HG03196 (cell line): ENCODE measurements around the gene WBP1.
A peak's percentile ranks its signal among the peaks of the same experiment; 100 is the strongest.
"Not testable (repeated sequence)": the region's sequence is repeated elsewhere in the genome, so short reads cannot be mapped to it uniquely, and the experiment has no call there.

Source experiments
- ATAC-seq: cut with Tn5 transposase; IDR thresholded peaks from one replicate; pipeline ENCODE4 v1.9.1; 2021; ENCODE audit not compliant: unreplicated experiment

Gene WBP1

DNA sequence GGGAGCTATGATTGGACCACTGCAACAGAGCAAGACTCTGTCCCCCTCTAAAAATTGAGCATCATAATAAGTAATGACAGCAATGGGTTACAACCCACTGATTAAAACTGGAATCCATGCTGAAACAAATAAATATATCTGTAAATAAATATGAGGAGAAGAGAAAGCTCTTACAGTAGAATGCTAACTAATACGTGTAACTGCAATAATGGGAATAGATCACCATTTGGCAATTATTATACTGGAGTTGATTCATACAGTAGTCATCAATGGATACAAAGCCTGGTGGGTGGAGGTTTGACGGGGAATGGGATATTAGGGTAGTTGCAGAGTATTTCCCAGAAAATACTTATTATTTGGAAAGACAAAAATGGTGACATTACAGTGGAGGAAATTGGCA lies 9.5 kb upstream of the WBP1 start:
- no peak for ATAC-seq

- no peak for ATAC-seq
Observed at GRCh38 chr2:74450570-74451190, 7.6 kb upstream of the WBP1 start.

GRCh38 chr2:74454654-74455511 lies 3.4 kb upstream of the WBP1 start, which contains the start of gene INO80B:
Gene INO80B, plus strand, starts transcription at chr2:74455087. Its CDS starts 30 bp downstream, at chr2:74455117.
- peak; percentile 45 for ATAC-seq

DNA sequence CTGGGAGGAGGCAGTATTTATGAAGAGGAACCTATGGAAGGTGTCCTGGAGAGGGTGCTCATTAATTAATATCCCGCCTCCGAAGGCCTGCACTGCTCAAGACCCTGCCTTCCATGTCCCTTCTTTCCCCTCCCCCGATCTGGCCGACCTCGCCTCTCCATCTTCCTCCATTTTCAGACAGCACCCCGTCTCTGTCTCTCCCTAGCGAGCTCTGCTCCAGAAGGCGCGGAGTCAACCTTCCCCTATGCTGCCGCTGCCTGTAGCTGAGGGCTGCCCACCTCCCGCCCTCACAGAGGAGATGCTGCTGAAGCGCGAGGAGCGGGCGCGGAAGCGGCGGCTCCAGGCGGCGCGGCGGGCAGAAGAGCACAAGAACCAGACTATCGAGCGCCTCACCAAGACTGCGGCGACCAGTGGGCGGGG lies 1.1 kb upstream of the WBP1 start:
- ATAC-seq: no peak

DNA sequence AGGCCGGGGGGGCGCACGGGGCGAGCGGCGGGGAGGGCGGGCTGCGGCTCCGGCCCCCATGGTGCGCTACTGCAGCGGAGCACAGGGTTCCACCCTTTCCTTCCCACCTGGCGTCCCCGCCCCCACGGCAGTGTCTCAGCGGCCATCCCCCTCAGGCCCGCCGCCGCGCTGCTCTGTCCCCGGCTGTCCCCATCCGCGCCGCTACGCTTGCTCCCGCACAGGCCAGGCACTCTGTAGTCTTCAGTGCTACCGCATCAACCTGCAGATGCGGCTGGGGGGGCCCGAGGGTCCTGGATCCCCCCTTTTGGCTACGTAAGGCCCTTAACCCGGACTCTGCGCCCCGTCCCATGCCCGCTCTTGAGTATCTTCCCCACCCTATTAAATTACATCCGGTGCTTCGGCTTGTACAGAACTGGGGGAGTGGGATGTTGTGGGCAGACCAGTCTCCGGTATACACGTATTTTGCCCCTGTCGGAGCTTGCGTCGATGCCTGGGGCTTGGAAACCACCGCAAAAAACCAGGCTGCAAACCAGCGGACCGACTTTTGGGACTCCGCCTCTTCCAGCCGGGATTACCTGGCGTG lies 598 bp upstream of the WBP1 start:
- ATAC-seq: peak; percentile 37

DNA sequence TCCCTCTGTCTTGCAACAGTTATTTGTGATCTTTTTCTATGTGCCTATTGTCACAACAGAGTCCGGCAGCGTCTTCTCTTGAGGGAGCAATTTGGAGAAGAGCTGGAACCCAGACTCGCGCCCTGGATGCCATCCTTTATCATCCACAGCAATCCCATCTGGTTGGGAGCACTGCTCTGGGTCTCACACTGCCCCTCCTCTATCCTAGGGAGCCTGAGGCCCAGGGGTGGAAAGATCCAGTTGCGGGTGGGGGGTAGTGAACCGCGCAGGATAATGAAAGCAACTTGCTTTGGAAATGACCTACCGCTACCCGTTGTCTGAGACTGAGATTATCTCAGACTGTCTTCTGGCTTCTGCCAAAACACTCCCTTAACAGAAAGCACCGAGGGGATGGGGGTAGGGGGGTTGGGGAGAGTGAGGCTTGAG lies 713 bp downstream of the WBP1 start:
- ATAC-seq: no peak

DNA sequence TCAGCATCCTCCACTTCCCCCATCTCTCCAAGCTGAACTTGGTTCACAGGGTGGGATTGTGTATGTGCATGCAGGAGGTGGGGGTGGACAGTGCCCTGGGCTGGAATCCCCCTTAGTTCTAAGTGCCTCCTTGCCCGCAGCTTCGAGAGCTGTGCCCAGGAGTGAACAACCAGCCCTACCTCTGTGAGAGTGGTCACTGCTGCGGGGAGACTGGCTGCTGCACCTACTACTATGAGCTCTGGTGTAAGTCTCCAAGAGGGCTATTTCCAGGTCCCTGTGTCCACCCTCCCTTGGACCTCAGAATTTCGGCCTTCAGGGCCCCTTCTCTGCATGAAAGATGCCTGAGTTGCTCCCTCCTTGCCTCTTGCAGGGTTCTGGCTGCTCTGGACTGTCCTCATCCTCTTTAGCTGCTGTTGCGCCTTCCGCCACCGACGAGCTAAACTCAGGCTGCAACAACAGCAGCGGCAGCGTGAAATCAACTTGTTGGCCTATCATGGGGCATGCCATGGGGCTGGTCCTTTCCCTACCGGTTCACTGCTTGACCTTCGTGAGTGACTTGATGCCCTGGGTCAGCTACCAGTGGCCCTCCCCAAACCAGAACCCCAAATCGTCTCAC lies 1.4 kb downstream of the WBP1 start:
- ATAC-seq: not testable (repeated sequence)

- not testable (repeated sequence) for ATAC-seq
Observed at GRCh38 chr2:74460187-74460586, 1.9 kb downstream of the WBP1 start.

DNA sequence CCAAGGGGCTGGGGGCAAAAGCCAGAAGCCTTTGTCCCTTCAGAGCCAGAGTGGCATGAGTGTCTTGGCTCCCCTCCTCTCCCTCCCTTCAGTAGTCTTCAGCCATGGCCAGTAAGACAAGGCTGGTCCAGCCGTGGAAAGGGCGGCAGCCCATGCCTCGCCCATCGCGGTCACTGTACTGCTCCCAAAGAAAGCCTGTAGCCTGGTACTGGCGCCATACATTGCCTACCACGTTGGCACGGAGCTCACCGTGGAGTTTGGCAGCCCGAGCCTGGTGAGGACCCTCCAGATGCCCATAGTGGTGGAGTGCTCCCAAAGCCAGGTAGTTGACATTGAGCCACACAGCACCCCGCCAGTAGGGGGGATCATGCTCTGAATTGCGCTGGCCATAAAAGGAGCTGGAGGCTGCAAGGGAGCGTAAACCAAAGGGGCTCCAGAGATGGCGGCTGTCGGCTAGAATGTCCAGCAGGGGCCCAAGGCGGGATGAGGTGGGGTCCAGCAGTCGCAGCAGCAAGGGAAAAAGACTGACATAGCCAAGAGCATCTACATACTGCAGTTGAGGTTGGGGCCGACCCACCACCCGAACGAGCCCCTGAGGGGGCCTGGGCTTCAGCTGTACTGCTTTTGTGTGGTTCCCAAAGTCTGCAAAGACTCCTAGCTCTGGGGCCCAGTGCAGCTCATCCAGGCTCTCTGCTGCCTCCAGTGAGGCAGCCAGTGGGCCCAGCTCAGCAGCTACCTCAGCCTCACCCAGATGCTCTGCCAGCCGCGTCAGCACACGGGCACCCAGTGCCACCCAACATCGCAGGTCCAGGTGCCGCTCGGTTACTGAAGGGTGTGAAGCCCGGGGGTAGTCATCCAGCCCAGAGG lies 3.2 kb downstream of the WBP1 start:
- no peak for ATAC-seq

- no peak for ATAC-seq
Observed at GRCh38 chr2:74462054-74462785, 4.0 kb downstream of the WBP1 start.

DNA sequence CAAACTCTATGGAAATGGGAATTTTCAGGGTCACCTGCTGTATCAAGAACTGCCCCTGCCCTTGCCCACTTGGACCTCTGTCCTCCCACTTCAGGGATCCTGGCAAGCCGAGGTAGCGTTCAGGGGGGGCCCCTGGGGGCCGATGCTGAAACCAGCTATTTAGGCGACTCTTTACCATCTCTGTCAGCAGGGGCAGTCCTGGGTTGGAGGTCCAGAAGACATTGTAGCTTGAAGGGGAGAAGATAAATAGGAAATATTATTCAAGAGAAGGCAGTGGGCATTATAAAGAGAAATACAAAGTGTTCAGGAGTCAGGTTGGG lies 4.5 kb downstream of the WBP1 start:
- no peak for ATAC-seq

- no peak for ATAC-seq
Observed at GRCh38 chr2:74464406-74464805, 6.2 kb downstream of the WBP1 start.

- ATAC-seq: not testable (repeated sequence)
Observed at GRCh38 chr2:74470742-74471141, 12.5 kb downstream of the WBP1 start.

DNA sequence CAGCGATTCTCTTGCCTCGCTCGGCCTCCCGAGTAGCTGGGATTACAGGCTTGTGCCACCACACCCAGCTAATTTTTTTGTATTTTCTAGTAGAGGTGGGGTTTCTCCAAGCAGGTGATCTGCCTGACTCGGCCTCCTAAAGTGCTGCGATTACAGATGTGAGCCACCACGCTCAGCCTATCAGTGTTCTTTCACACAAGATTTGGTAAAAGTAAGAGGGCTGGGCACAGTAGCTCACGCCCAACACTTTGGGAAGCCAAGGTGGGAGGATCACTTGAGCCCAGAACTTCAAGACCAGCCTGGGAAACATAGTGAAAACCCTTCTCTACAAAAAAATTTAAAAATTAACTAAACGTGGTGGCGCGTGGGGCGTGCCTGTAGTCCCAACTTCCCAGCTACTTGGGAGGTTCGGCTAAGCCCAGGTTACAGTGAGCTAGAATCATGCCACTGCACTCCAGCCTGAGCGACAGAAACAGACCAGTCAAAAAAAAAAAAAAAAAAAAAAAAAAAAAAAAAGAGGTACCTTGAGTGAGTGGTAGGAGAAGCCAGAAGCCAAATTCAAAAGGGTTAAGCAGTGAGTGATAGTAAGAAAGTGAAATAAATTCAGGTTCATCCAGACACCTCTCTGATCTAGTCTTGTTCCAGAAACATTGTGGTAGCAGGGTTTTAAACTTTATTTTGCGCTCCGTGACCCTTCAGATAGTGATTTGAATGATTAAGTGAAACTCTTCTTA lies 13.3 kb downstream of the WBP1 start:
- ATAC-seq: no peak

GRCh38 chr2:74472086-74472944 lies 14.1 kb downstream of the WBP1 start, which contains the start of gene MRPL53:
Gene MRPL53, minus strand, starts transcription at chr2:74472680. Its CDS starts 20 bp downstream, at chr2:74472660.
- ATAC-seq: peak; percentile 85

- ATAC-seq: peak; percentile 1
Observed at GRCh38 chr2:74472945-74473258, 14.7 kb downstream of the WBP1 start.

- no peak for ATAC-seq
Observed at GRCh38 chr2:74474481-74474880, 16.2 kb downstream of the WBP1 start.

- no peak for ATAC-seq
Observed at GRCh38 chr2:74474899-74475298, 16.7 kb downstream of the WBP1 start.
